Prostate gland (tissue), 1 donor: ENCODE data around the gene IGSF22.
A peak's percentile ranks its signal among the peaks of the same experiment; 100 is the strongest.

Experiments
- POLR2A ChIP-seq: fragments of 450-650 bp; IDR thresholded peaks from one replicate; pipeline ENCODE4 v1.6.1; 2016; ENCODE audit warnings: antibody characterized with exemption, mild to moderate bottlenecking
- POLR2AphosphoS5 ChIP-seq: sonication (generic); formaldehyde crosslinking; IDR thresholded peaks from one replicate; pipeline ENCODE4 v1.6.1; 2017; ENCODE audit warnings: antibody characterized with exemption

GRCh38 chr11:18720808-18721560 is 5.0 kb downstream of the IGSF22 start:
- peak; percentile 44 for TF ChIP-seq POLR2AphosphoS5
- TF ChIP-seq POLR2A = no peak
